Transverse colon (tissue), 4 donors: ENCODE results near the gene ZCCHC4. TPM values are rescaled to one million over a fixed set of nuclear protein-coding genes. Genes with fewer than 3 reads are reported as not detected.

Source experiments
- DNase-seq: peaks from one replicate; pipeline ENCODE4 v3.0.0-alpha.2; 2019
- H3K27ac ChIP-seq, 4 donors: fragments of 200-600 bp; sonication (generic); 2 replicates each; pipeline ENCODE4 v1.5.1; 2016 to 2018; ENCODE audit warnings: inconsistent platforms in 4 of 4
- H3K27me3 ChIP-seq: fragments of 200-600 bp; sonication (generic); 2 replicates; pipeline ENCODE4 v1.5.1; 2017; ENCODE audit warnings: inconsistent platforms
- H3K36me3 ChIP-seq, 4 donors: fragments of 200-600 bp; sonication (generic); 2 replicates each; pipeline ENCODE4 v1.5.1; 2017 to 2019; ENCODE audit warnings: inconsistent platforms in 4 of 4
- H3K4me1 ChIP-seq, 4 donors: fragments of 200-600 bp; sonication (generic); 2 replicates each; pipeline ENCODE4 v1.5.1; 2017 to 2020; ENCODE audit warnings: inconsistent platforms in 4 of 4
- H3K4me3 ChIP-seq, 4 donors: fragments of 200-600 bp; sonication (generic); 1 replicate in 1 of 4; 2 replicates in 3 of 4; pipeline versions ENCODE4 v1.5.1 to v1.6.1; 2017 to 2019; ENCODE audit warnings: inconsistent platforms in 4 of 4
- H3K9me3 ChIP-seq, 2 donors: fragments of 200-600 bp; sonication (generic); 2 replicates each; pipeline ENCODE4 v1.5.1; 2017 to 2019; ENCODE audit warnings: inconsistent platforms in 2 of 2
- EP300 ChIP-seq: sonication (generic); formaldehyde crosslinking; IDR thresholded peaks from one replicate; pipeline ENCODE4 v1.6.1; 2017; ENCODE audit warnings: antibody characterized with exemption, low read depth
- POLR2A ChIP-seq: fragments of 450-650 bp; IDR thresholded peaks from one replicate; pipeline ENCODE4 v1.6.1; 2016; ENCODE audit warnings: antibody characterized with exemption, mild to moderate bottlenecking, moderate library complexity
- POLR2AphosphoS5 ChIP-seq, 3 donors: sonication (generic); formaldehyde crosslinking; IDR thresholded peaks; one replicate each; pipeline ENCODE4 v1.6.1; 2016; ENCODE audit warnings: antibody characterized with exemption in 3 of 3
- WGBS, 2 donors: methylation state at CpG; one replicate each; pipeline ENCODE4 v1.1.5; 2018; ENCODE audit warnings: low coverage in 1 of 2; 5-methylcytosine and 5-hydroxymethylcytosine counted together
- in situ Hi-C, 4 donors: fragments of 200-750 bp; cut with MboI; loops; one replicate each; pipeline versions ENCODE4 v1.15.0 to v1.15.1; 2017; ENCODE audit warnings: low sequenced_read_pairs in 3 of 4, low pct_ligation_motif_present in 1 of 4, low pct_unique_long_range_greater_than_20kb in 1 of 4
- intact Hi-C: fragments of 100-400 bp; cut with DNase I; formaldehyde crosslinking; loops from one replicate; pipeline ENCODE4 v1.15.1; 2023; ENCODE audit warnings: low total_unique reads
- total RNA-seq, 4 donors: library from RNA; depleted of rRNA; stranded (reverse); fragments of >200 nt; gene quantifications; one replicate each; pipeline ENCODE4 v1.1.0, GENCODE V29; 2016
- TF ChIP-seq, protein P1 (sequence below), 5 experiments: fragments of 200-600 bp in 3 of 5; fragments of 450-650 bp in 2 of 5; sonication (generic) in 3 of 5; IDR thresholded peaks; 1 replicate in 2 of 5; 2 replicates in 3 of 5; pipeline ENCODE4 v1.5.1; 2016 to 2017; ENCODE audit warnings: antibody characterized with exemption in 5 of 5, inconsistent platforms in 3 of 5, mild to moderate bottlenecking in 2 of 5, moderate library complexity in 1 of 5

ZCCHC4 gene
- total RNA-seq, 4 donors from 2014 or later: 11.2 to 21.7 (median 14.3) TPM

GRCh38 chr4:25379591-25379990 is 67.0 kb downstream of the ZCCHC4 start:
- peaks cover 0 to 36% (median 0%) of the 10 kb centered on the region in 4 donors for H3K36me3 ChIP-seq
- no peak for TF ChIP-seq POLR2A
- TF ChIP-seq POLR2AphosphoS5 (IDR thresholded peaks at IDR 0.05): no peak
- no peak for TF ChIP-seq EP300
- TF ChIP-seq, protein P1, sequence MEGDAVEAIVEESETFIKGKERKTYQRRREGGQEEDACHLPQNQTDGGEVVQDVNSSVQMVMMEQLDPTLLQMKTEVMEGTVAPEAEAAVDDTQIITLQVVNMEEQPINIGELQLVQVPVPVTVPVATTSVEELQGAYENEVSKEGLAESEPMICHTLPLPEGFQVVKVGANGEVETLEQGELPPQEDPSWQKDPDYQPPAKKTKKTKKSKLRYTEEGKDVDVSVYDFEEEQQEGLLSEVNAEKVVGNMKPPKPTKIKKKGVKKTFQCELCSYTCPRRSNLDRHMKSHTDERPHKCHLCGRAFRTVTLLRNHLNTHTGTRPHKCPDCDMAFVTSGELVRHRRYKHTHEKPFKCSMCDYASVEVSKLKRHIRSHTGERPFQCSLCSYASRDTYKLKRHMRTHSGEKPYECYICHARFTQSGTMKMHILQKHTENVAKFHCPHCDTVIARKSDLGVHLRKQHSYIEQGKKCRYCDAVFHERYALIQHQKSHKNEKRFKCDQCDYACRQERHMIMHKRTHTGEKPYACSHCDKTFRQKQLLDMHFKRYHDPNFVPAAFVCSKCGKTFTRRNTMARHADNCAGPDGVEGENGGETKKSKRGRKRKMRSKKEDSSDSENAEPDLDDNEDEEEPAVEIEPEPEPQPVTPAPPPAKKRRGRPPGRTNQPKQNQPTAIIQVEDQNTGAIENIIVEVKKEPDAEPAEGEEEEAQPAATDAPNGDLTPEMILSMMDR (IDR thresholded peaks at IDR 0.05): no peak
- no peaks in the 10 kb centered on the region for H3K27me3 ChIP-seq
- H3K27ac ChIP-seq: no peak overlapping the region
- peaks cover 0 to 18% (median 11%) of the 10 kb centered on the region in 4 donors for H3K4me1 ChIP-seq
- intact Hi-C loops (loop anchor here (10.0 kb wide), 1 partner anchor 795 kb away; the partner anchor contains the start of gene DHX15), in situ Hi-C loops (no loop called here)
- no peak overlapping the region for H3K4me3 ChIP-seq
- DNase-seq: no peak
- H3K9me3 ChIP-seq: no peaks in the 10 kb centered on the region
- WGBS, 2 donors: 95 to 100% methylated on average over 1 to 2 of the region's 2 CpGs

- no peak overlapping the region for H3K27ac ChIP-seq
- H3K9me3 ChIP-seq: no peaks in the 10 kb centered on the region
- in situ Hi-C loops: no loop called here
- no peak for TF ChIP-seq POLR2AphosphoS5 (IDR thresholded peaks at IDR 0.05)
- TF ChIP-seq POLR2A: no peak
- TF ChIP-seq, protein P1 (IDR thresholded peaks at IDR 0.05): no peak
- TF ChIP-seq EP300: no peak
- H3K36me3 ChIP-seq: peaks cover 1 to 54% (median 8%) of the 10 kb centered on the region in 4 donors
- intact Hi-C loops: no loop called here
- no peak for DNase-seq
- no peaks in the 10 kb centered on the region for H3K27me3 ChIP-seq
- peaks cover 0 to 6% (median 2%) of the 10 kb centered on the region in 4 donors for H3K4me1 ChIP-seq
- H3K4me3 ChIP-seq: no peak overlapping the region
- 47 to 59% methylated on average over 2 of the region's 2 CpGs for WGBS, 2 donors
Observed at GRCh38 chr4:25383647-25384046, 71.1 kb downstream of the ZCCHC4 start.

DNA sequence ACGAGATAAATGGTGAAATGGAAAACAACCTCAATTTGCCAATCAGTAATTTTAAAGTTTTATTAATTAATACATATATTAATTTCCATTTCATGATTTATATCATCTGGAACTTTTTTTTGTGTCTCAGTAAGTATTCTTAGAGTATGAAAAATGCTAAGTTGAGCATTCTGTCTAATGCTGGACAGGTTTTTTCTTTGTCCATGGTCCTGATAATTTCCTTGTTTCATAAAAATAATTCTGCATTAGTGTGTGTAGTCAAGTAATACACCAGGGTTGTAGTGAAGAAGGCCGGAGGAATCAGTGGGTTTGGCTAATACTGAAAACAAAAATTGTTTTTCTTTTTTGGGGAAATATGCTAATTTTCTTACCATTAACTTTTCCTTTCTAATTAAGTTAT is 74.4 kb downstream of the ZCCHC4 start:
- Histone ChIP-seq H3K4me3 (no peak overlapping the region), H3K36me3 (peaks cover 1 to 56% (median 24%) of the 10 kb centered on the region in 4 donors), H3K4me1 (no peaks in the 10 kb centered on the region), H3K27me3 (no peaks in the 10 kb centered on the region), H3K27ac (no peak overlapping the region), H3K9me3 (no peaks in the 10 kb centered on the region)
- no peak for TF ChIP-seq POLR2AphosphoS5 (IDR thresholded peaks at IDR 0.05)
- TF ChIP-seq EP300: no peak
- no peak for TF ChIP-seq POLR2A
- TF ChIP-seq, protein P1 (IDR thresholded peaks at IDR 0.05): no peak
- WGBS, 2 donors: 89 to 91% methylated on average over 2 of the region's 2 CpGs
- intact Hi-C loops: no loop called here
- in situ Hi-C loops: no loop called here
- DNase-seq: no peak

GRCh38 chr4:25397305-25397704 is 84.7 kb downstream of the ZCCHC4 start:
- in situ Hi-C loops: no loop called here
- no peaks in the 10 kb centered on the region for H3K4me1 ChIP-seq
- peaks cover 0 to 75% (median 32%) of the 10 kb centered on the region in 4 donors for H3K36me3 ChIP-seq
- H3K27me3 ChIP-seq: no peaks in the 10 kb centered on the region
- no peak overlapping the region for H3K27ac ChIP-seq
- H3K9me3 ChIP-seq: no peaks in the 10 kb centered on the region
- intact Hi-C loops: no loop called here
- DNase-seq: no peak
- no peak for TF ChIP-seq POLR2AphosphoS5 (IDR thresholded peaks at IDR 0.05)
- TF ChIP-seq, protein P1 (IDR thresholded peaks at IDR 0.05): no peak
- no peak for TF ChIP-seq EP300
- 98 to 100% methylated on average over 1 to 3 of the region's 3 CpGs for WGBS, 2 donors
- H3K4me3 ChIP-seq: no peak overlapping the region
